Astrocyte (in vitro differentiated cells and primary cell): ENCODE results near the gene REEP6. TPM values are rescaled to one million over a fixed set of nuclear protein-coding genes. Genes with fewer than 3 reads are reported as not detected.
"Not testable (repeated sequence)": the region's sequence is repeated elsewhere in the genome, so short reads cannot be mapped to it uniquely, and the experiment has no call there.

Source experiments
- DNase-seq: peaks from one replicate; pipeline ENCODE4 v3.0.0-alpha.2; 2010; ENCODE audit warnings: low read depth
- FAIRE-seq: peaks from 2 replicates; lab custom pipeline; 2011; peaks lifted over from hg19 to GRCh38; lab: Jason Lieb, UNC
- H2AFZ ChIP-seq: 2 replicates; pipeline ENCODE4 v1.6.0; 2012; ENCODE audit warnings: low read depth, low read length, inconsistent platforms
- H3K27ac ChIP-seq: 2 replicates; pipeline ENCODE4 v1.5.1; 2011; ENCODE audit warnings: low read depth, low read length, inconsistent platforms
- H3K27me3 ChIP-seq: 2 replicates; pipeline ENCODE4 v1.6.0; 2011; ENCODE audit warnings: low read length, inconsistent platforms; ENCODE audit not compliant: insufficient read depth
- H3K36me3 ChIP-seq: 2 replicates; pipeline ENCODE4 v1.5.1; 2011; ENCODE audit warnings: low read length, inconsistent platforms; ENCODE audit not compliant: insufficient read depth
- H3K4me1 ChIP-seq: 2 replicates; pipeline ENCODE4 v1.5.1; 2011; ENCODE audit warnings: low read length, inconsistent platforms; ENCODE audit not compliant: insufficient read depth
- H3K4me2 ChIP-seq: 2 replicates; pipeline ENCODE4 v1.6.0; 2012; ENCODE audit warnings: low read length, inconsistent platforms
- H3K4me3 ChIP-seq: 2 replicates; pipeline ENCODE4 v1.5.1; 2011; ENCODE audit warnings: low read depth, mild to moderate bottlenecking, low read length, inconsistent platforms; ENCODE audit not compliant: insufficient read depth
- H3K79me2 ChIP-seq: 2 replicates; pipeline ENCODE4 v1.6.0; 2012; ENCODE audit warnings: mild to moderate bottlenecking, low read length, inconsistent platforms; ENCODE audit not compliant: insufficient read depth
- H3K9ac ChIP-seq: 2 replicates; pipeline ENCODE4 v1.6.0; 2012; ENCODE audit warnings: mild to moderate bottlenecking, low read length, inconsistent platforms
- H3K9me3 ChIP-seq: 2 replicates; pipeline ENCODE4 v1.5.1; 2012; ENCODE audit warnings: low read depth, mild to moderate bottlenecking, low read length, inconsistent platforms; ENCODE audit not compliant: insufficient read depth
- H4K20me1 ChIP-seq: 2 replicates; pipeline ENCODE4 v1.6.0; 2012; ENCODE audit warnings: low read length, inconsistent platforms; ENCODE audit not compliant: insufficient read depth
- H3K27ac Mint-ChIP-seq: one replicate; pipeline ENCODE4 v1.8.0; 2021; ENCODE audit warnings: mild to moderate bottlenecking, mixed read lengths; ENCODE audit not compliant: unreplicated experiment
- H3K27me3 Mint-ChIP-seq: one replicate; pipeline ENCODE4 v1.8.0; 2021; ENCODE audit warnings: low read depth, mixed read lengths; ENCODE audit not compliant: unreplicated experiment
- H3K36me3 Mint-ChIP-seq: one replicate; pipeline ENCODE4 v1.8.0; 2021; ENCODE audit warnings: low read depth, mixed read lengths; ENCODE audit not compliant: unreplicated experiment
- H3K4me1 Mint-ChIP-seq: one replicate; pipeline ENCODE4 v1.8.0; 2021; ENCODE audit warnings: low read depth, mixed read lengths; ENCODE audit not compliant: unreplicated experiment
- H3K4me3 Mint-ChIP-seq: one replicate; pipeline ENCODE4 v1.8.0; 2021; ENCODE audit warnings: mild to moderate bottlenecking, moderate library complexity, mixed read lengths; ENCODE audit not compliant: unreplicated experiment
- H3K9me3 Mint-ChIP-seq: one replicate; pipeline ENCODE4 v1.8.0; 2021; ENCODE audit warnings: mild to moderate bottlenecking, mixed read lengths; ENCODE audit not compliant: unreplicated experiment
- CTCF ChIP-seq: IDR thresholded peaks from 2 replicates; pipeline ENCODE4 v1.5.1; 2011; ENCODE audit warnings: low read depth, mild to moderate bottlenecking, inconsistent platforms, low read length, moderate library complexity; ENCODE audit not compliant: insufficient read depth
- EZH2 ChIP-seq: IDR thresholded peaks from 2 replicates; pipeline ENCODE4 v1.6.1; 2012; ENCODE audit warnings: mild to moderate bottlenecking, low read length, inconsistent platforms; ENCODE audit not compliant: insufficient read depth
- total RNA-seq: library from RNA; stranded (reverse); gene quantifications from 2 replicates; pipeline ENCODE4 v1.2.1, GENCODE V29; 2021

Gene REEP6
- total RNA-seq, 1 donor from 2014 or later = 5.7 TPM

GRCh38 chr19:1527650-1528309, 36.8 kb downstream of the REEP6 start:
- Histone ChIP-seq H3K9me3 (peaks cover 3% of the 10 kb centered on the region), H3K4me1 (no peaks in the 10 kb centered on the region), H3K27ac (no peak overlapping the region), H3K27me3 (peaks cover 26% of the 10 kb centered on the region), H3K79me2 (no peaks in the 10 kb centered on the region), H3K4me3 (no peak overlapping the region), H4K20me1 (peaks cover 7% of the 10 kb centered on the region), H3K9ac (no peak overlapping the region), H3K4me2 (no peak overlapping the region), H3K36me3 (no peaks in the 10 kb centered on the region), H2AFZ (no peak overlapping the region)
- H3K4me3 Mint-ChIP-seq = no peak overlapping the region
- DNase-seq (no peak), FAIRE-seq (no peak)
- peaks cover 3% of the 10 kb centered on the region for H3K36me3 Mint-ChIP-seq
- H3K4me1 Mint-ChIP-seq = no peaks in the 10 kb centered on the region
- H3K9me3 Mint-ChIP-seq = peaks cover 4% of the 10 kb centered on the region
- H3K27me3 Mint-ChIP-seq = peaks cover 38% of the 10 kb centered on the region
- TF ChIP-seq EZH2 = no peak
- TF ChIP-seq CTCF = no peak
- peak overlapping the region; percentile 58 for H3K27ac Mint-ChIP-seq

- TF ChIP-seq EZH2 (no peak), CTCF (no peak)
- no peaks in the 10 kb centered on the region for H3K79me2 ChIP-seq
- H3K4me1 Mint-ChIP-seq = no peaks in the 10 kb centered on the region
- FAIRE-seq (no peak), DNase-seq (no peak)
- peaks cover 7% of the 10 kb centered on the region for H4K20me1 ChIP-seq
- H3K27ac Mint-ChIP-seq = no peak overlapping the region
- H3K27ac ChIP-seq = no peak overlapping the region
- no peaks in the 10 kb centered on the region for H3K36me3 ChIP-seq
- peaks cover 18% of the 10 kb centered on the region for H3K27me3 ChIP-seq
- no peaks in the 10 kb centered on the region for H3K4me1 ChIP-seq
- H3K9ac ChIP-seq = no peak overlapping the region
- no peak overlapping the region for H2AFZ ChIP-seq
- H3K9me3 Mint-ChIP-seq = peaks cover 4% of the 10 kb centered on the region
- peaks cover 3% of the 10 kb centered on the region for H3K36me3 Mint-ChIP-seq
- peaks cover 34% of the 10 kb centered on the region for H3K27me3 Mint-ChIP-seq
- H3K4me3 ChIP-seq = no peak overlapping the region
- peaks cover 3% of the 10 kb centered on the region for H3K9me3 ChIP-seq
- no peak overlapping the region for H3K4me2 ChIP-seq
- H3K4me3 Mint-ChIP-seq = no peak overlapping the region
Measured at GRCh38 chr19:1528596-1529429, 37.8 kb downstream of the REEP6 start.

GRCh38 chr19:1529430-1529816, 38.4 kb downstream of the REEP6 start:
- H3K9ac ChIP-seq = no peak overlapping the region
- TF ChIP-seq EZH2 (no peak), CTCF (no peak)
- peaks cover 3% of the 10 kb centered on the region for H3K36me3 Mint-ChIP-seq

GRCh38 chr19:1530856-1531255, 39.9 kb downstream of the REEP6 start:
- H3K4me3 ChIP-seq, H3K9me3 ChIP-seq, H2AFZ ChIP-seq, H3K27ac ChIP-seq, H3K9ac ChIP-seq, H3K4me1 Mint-ChIP-seq, H3K27me3 ChIP-seq, H3K27ac Mint-ChIP-seq, H3K9me3 Mint-ChIP-seq, H3K4me1 ChIP-seq, H4K20me1 ChIP-seq, H3K36me3 ChIP-seq, DNase-seq, FAIRE-seq, H3K36me3 Mint-ChIP-seq, H3K79me2 ChIP-seq, H3K4me3 Mint-ChIP-seq, H3K4me2 ChIP-seq: not testable (repeated sequence)
- peaks cover 21% of the 10 kb centered on the region for H3K27me3 Mint-ChIP-seq

More at GRCh38 chr19:1529430-1529816, 38.4 kb downstream of the REEP6 start:
- H3K27ac Mint-ChIP-seq = no peak overlapping the region
- no peak overlapping the region for H3K27ac ChIP-seq
- H3K9me3 ChIP-seq = peaks cover 3% of the 10 kb centered on the region
- H3K27me3 Mint-ChIP-seq = peaks cover 32% of the 10 kb centered on the region
- DNase-seq = no peak
- no peak for FAIRE-seq
- peaks cover 13% of the 10 kb centered on the region for H3K27me3 ChIP-seq
- H4K20me1 ChIP-seq = peaks cover 7% of the 10 kb centered on the region
- no peaks in the 10 kb centered on the region for H3K36me3 ChIP-seq
- no peaks in the 10 kb centered on the region for H3K79me2 ChIP-seq
- H3K4me3 ChIP-seq = no peak overlapping the region
- H3K4me1 ChIP-seq = no peaks in the 10 kb centered on the region
- no peak overlapping the region for H2AFZ ChIP-seq
- H3K9me3 Mint-ChIP-seq = peaks cover 3% of the 10 kb centered on the region
- no peak overlapping the region for H3K4me2 ChIP-seq
- no peaks in the 10 kb centered on the region for H3K4me1 Mint-ChIP-seq
- no peak overlapping the region for H3K4me3 Mint-ChIP-seq
